Smooth muscle cell (in vitro differentiated cells): ENCODE data around the gene CCDC88B. TPM values are rescaled to one million over a fixed set of nuclear protein-coding genes. Genes with fewer than 3 reads are reported as not detected.

Experiments used
- DNase-seq: peaks from one replicate; lab custom pipeline; 2025; ENCODE audit not compliant: unreplicated experiment; lab: John Stamatoyannopoulos, UW
- H2AFZ ChIP-seq: fragments of 200-600 bp; sonication (generic); 2 replicates; pipeline ENCODE4 v1.6.0; 2016; ENCODE audit warnings: antibody characterized with exemption, low read depth, mild to moderate bottlenecking
- H3F3A ChIP-seq: fragments of 200-600 bp; sonication (generic); 2 replicates; pipeline ENCODE4 v1.6.0; 2017; ENCODE audit warnings: antibody characterized with exemption, low read depth
- H3K27ac ChIP-seq: fragments of 200-600 bp; sonication (generic); 2 replicates; pipeline ENCODE4 v1.5.1; 2016; ENCODE audit warnings: low read depth, mild to moderate bottlenecking
- H3K27me3 ChIP-seq: fragments of 200-600 bp; sonication (generic); 2 replicates; pipeline ENCODE4 v1.6.1; 2016; ENCODE audit warnings: low read depth, mild to moderate bottlenecking
- H3K36me3 ChIP-seq: fragments of 200-600 bp; sonication (generic); 2 replicates; pipeline ENCODE4 v1.5.1; 2016; ENCODE audit warnings: low read depth
- H3K4me1 ChIP-seq: fragments of 200-600 bp; sonication (generic); 2 replicates; pipeline ENCODE4 v1.5.1; 2016; ENCODE audit warnings: low read depth
- H3K4me2 ChIP-seq: fragments of 200-600 bp; sonication (generic); 2 replicates; pipeline ENCODE4 v1.6.0; 2016; ENCODE audit warnings: mild to moderate bottlenecking
- H3K4me3 ChIP-seq: fragments of 200-600 bp; sonication (generic); 2 replicates; pipeline ENCODE4 v1.5.1; 2016; ENCODE audit warnings: mild to moderate bottlenecking
- H3K79me2 ChIP-seq: fragments of 200-600 bp; sonication (generic); 2 replicates; pipeline ENCODE4 v1.6.0; 2016; ENCODE audit warnings: low read depth, mild to moderate bottlenecking
- H3K9ac ChIP-seq: fragments of 200-600 bp; sonication (generic); 2 replicates; pipeline ENCODE4 v1.6.0; 2016; ENCODE audit warnings: low read depth
- H3K9me3 ChIP-seq: fragments of 200-600 bp; sonication (generic); replicated peaks from 2 replicates; pipeline ENCODE4 v1.5.1; 2016; ENCODE audit warnings: low read depth
- H4K20me1 ChIP-seq: fragments of 200-600 bp; sonication (generic); 2 replicates; pipeline ENCODE4 v1.6.0; 2016; ENCODE audit warnings: low read depth
- WGBS: methylation state at CpG from one replicate; pipeline ENCODE4 v1.1.7; 2016; ENCODE audit warnings: low lambda C conversion rate; 5-methylcytosine and 5-hydroxymethylcytosine counted together
- polyA plus RNA-seq: library from polyadenylated mRNA; unstranded; fragments of >200 nt; fragmentation: Nextera tagmentation; extraction: Ambion mirVana; gene quantifications from 2 replicates; pipeline ENCODE4 v1.2.1, GENCODE V29; 2016
- total RNA-seq: library from RNA; depleted of rRNA; stranded (reverse); fragments of >200 nt; gene quantifications from 2 replicates; pipeline ENCODE4 v1.2.3, GENCODE V29; 2014
- TF ChIP-seq, protein P1 (sequence below): fragments of 200-600 bp; sonication (generic); IDR thresholded peaks from 2 replicates; pipeline ENCODE4 v1.5.1; 2017; ENCODE audit warnings: borderline replicate concordance, mild to moderate bottlenecking, antibody characterized with exemption; ENCODE audit not compliant: insufficient read depth, poor library complexity, severe bottlenecking

The CCDC88B gene
- total and polyA plus RNA-seq, 2 experiments from 2014 or later = 0.22 to 2.2 TPM

DNA sequence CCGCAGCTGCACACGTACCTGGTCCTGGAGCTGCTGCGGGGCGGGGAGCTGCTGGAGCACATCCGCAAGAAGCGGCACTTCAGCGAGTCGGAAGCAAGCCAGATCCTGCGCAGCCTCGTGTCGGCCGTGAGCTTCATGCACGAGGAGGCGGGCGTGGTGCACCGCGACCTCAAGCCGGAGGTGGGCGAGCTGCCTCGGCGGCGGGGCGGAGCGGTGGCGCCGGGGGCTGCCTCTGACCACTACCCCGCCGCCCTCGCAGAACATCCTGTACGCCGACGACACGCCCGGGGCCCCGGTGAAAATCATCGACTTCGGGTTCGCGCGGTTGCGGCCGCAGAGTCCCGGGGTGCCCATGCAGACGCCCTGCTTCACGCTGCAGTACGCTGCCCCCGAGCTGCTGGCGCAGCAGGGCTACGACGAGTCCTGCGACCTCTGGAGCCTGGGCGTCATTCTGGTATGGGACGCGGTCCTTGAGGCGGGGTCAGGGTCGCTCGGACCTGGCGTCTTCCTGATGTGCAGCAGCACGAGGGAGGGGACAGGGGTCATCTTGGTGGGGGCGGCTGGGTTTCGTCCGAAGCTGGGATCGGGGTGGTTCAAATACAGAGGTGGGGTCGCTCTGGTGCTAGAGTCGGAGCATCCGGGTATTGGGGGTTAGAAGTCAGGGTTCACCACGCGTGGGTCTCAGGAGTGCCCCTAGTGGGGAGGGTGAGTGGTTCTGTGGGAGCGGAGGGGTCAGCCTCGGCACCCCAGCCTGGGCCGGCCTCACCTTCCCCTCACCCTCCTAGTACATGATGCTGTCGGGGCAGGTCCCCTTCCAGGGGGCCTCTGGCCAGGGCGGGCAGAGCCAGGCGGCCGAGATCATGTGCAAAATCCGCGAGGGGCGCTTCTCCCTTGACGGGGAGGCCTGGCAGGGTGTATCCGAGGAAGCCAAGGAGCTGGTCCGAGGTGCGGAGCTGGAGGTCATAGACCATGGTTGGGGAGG lies 29.7 kb downstream of the CCDC88B start:
- no peaks in the 10 kb centered on the region for H3K4me1 ChIP-seq
- no peak overlapping the region for H3K9ac ChIP-seq
- no peaks in the 10 kb centered on the region for H3F3A ChIP-seq
- no peak overlapping the region for H2AFZ ChIP-seq
- no peak for DNase-seq
- H3K9me3 ChIP-seq = no peaks in the 10 kb centered on the region
- no peaks in the 10 kb centered on the region for H3K36me3 ChIP-seq
- no peaks in the 10 kb centered on the region for H3K79me2 ChIP-seq
- H3K4me2 ChIP-seq = no peak overlapping the region
- no peak overlapping the region for H3K4me3 ChIP-seq
- H3K27me3 ChIP-seq = no peaks in the 10 kb centered on the region
- TF ChIP-seq, protein P1, sequence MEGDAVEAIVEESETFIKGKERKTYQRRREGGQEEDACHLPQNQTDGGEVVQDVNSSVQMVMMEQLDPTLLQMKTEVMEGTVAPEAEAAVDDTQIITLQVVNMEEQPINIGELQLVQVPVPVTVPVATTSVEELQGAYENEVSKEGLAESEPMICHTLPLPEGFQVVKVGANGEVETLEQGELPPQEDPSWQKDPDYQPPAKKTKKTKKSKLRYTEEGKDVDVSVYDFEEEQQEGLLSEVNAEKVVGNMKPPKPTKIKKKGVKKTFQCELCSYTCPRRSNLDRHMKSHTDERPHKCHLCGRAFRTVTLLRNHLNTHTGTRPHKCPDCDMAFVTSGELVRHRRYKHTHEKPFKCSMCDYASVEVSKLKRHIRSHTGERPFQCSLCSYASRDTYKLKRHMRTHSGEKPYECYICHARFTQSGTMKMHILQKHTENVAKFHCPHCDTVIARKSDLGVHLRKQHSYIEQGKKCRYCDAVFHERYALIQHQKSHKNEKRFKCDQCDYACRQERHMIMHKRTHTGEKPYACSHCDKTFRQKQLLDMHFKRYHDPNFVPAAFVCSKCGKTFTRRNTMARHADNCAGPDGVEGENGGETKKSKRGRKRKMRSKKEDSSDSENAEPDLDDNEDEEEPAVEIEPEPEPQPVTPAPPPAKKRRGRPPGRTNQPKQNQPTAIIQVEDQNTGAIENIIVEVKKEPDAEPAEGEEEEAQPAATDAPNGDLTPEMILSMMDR = no peak
- 99% methylated on average over 73 of the region's 82 CpGs for WGBS
- no peak overlapping the region for H3K27ac ChIP-seq
- peaks cover 7% of the 10 kb centered on the region for H4K20me1 ChIP-seq

DNA sequence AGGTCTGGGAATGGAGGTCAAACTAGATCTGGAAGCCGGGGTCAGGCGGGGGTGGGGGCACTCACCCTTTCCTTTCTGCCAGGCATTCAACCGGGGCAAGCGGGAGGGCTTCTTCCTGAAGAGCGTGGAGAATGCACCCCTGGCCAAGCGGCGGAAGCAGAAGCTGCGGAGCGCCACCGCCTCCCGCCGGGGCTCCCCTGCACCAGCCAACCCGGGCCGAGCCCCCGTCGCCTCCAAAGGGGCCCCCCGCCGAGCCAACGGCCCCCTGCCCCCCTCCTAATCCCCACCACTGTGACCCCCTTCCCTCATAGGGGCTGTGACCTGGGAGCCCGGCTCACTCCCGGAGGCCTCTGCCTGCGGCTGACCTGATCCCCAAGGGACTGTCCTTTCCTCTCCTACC lies 31.2 kb downstream of the CCDC88B start:
- TF ChIP-seq, protein P1 = no peak
- no peak for DNase-seq
- Histone ChIP-seq H3K79me2 (no peaks in the 10 kb centered on the region), H3K4me1 (no peaks in the 10 kb centered on the region), H3K36me3 (no peaks in the 10 kb centered on the region), H3K27ac (no peak overlapping the region), H3K4me2 (no peak overlapping the region), H4K20me1 (no peaks in the 10 kb centered on the region), H2AFZ (no peak overlapping the region), H3K9me3 (no peaks in the 10 kb centered on the region), H3K4me3 (no peak overlapping the region), H3K9ac (no peak overlapping the region), H3K27me3 (no peaks in the 10 kb centered on the region), H3F3A (no peaks in the 10 kb centered on the region)
- 98% methylated on average over 8 of the region's 22 CpGs for WGBS

DNA sequence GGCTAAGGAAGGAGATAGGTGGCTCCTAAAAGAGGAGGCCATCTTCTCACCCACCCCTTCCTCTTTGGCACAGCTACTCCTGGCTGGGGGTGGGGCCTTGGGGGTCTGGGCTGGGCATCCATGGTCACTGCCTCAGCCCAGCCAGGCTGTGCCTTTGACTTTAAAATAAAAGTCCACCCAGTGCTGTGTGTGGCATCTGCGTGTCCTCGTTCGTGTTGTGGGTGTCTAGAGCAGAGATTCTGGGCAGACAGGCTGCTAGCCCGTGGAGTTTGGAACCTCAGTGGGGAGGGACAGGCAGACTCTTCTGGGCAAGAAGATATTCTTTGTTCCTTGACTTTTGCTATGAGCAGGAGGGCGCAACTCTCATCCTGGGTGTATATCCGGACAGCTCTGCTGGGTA lies 32.0 kb downstream of the CCDC88B start:
- H3K4me1 ChIP-seq = no peaks in the 10 kb centered on the region
- TF ChIP-seq, protein P1 = no peak
- no peaks in the 10 kb centered on the region for H3K36me3 ChIP-seq
- H3K9me3 ChIP-seq = no peaks in the 10 kb centered on the region
- H3K4me2 ChIP-seq = no peak overlapping the region
- H3K4me3 ChIP-seq = no peak overlapping the region
- H3K27me3 ChIP-seq = no peaks in the 10 kb centered on the region
- no peaks in the 10 kb centered on the region for H4K20me1 ChIP-seq
- H2AFZ ChIP-seq = no peak overlapping the region
- no peak overlapping the region for H3K27ac ChIP-seq
- H3K79me2 ChIP-seq = no peaks in the 10 kb centered on the region
- no peak for DNase-seq
- H3F3A ChIP-seq = no peaks in the 10 kb centered on the region
- H3K9ac ChIP-seq = no peak overlapping the region
- WGBS = 96% methylated on average over 6 of the region's 6 CpGs
